Neural crest cell (in vitro differentiated cells): ENCODE results near the gene SAMD10. TPM values are rescaled to one million over a fixed set of nuclear protein-coding genes. Genes with fewer than 3 reads are reported as not detected.

Experiments used
- DNase-seq: peaks from one replicate; pipeline ENCODE4 v3.0.0; 2021; ENCODE audit warnings: low read depth, mixed read lengths, low spot score
- H3K27ac Mint-ChIP-seq: one replicate; pipeline ENCODE4 v1.8.0; 2021; ENCODE audit warnings: mild to moderate bottlenecking, mixed read lengths; ENCODE audit not compliant: unreplicated experiment
- H3K27me3 Mint-ChIP-seq: 2 replicates; pipeline ENCODE4 v1.8.0; 2021; ENCODE audit warnings: low read depth, mild to moderate bottlenecking, mixed read lengths
- H3K36me3 Mint-ChIP-seq: 2 replicates; pipeline ENCODE4 v1.8.0; 2021; ENCODE audit warnings: low read depth, mild to moderate bottlenecking, mixed read lengths
- H3K4me1 Mint-ChIP-seq: 2 replicates; pipeline ENCODE4 v1.8.0; 2021; ENCODE audit warnings: mixed read lengths
- H3K4me3 Mint-ChIP-seq: one replicate; pipeline ENCODE4 v1.8.0; 2021; ENCODE audit warnings: mild to moderate bottlenecking, mixed read lengths
- H3K9me3 Mint-ChIP-seq: 2 replicates; pipeline ENCODE4 v1.8.0; 2021; ENCODE audit warnings: mixed read lengths
- total RNA-seq: library from RNA; stranded (reverse); gene quantifications from 2 replicates; pipeline ENCODE4 v1.2.1, GENCODE V29; 2021
- TF ChIP-seq, protein P1 (sequence below): fragments of 200-600 bp; sonication (generic); conservative IDR thresholded peaks from 2 replicates; pipeline ENCODE4 v1.5.0; 2021; ENCODE audit warnings: antibody characterized with exemption, mild to moderate bottlenecking

SAMD10 gene
- total RNA-seq, 1 donor from 2014 or later: 8.0 TPM

- no peak overlapping the region for H3K27ac Mint-ChIP-seq
- H3K36me3 Mint-ChIP-seq: no peaks in the 10 kb centered on the region
- H3K9me3 Mint-ChIP-seq: no peaks in the 10 kb centered on the region
- no peak overlapping the region for H3K4me3 Mint-ChIP-seq
- TF ChIP-seq, protein P1, sequence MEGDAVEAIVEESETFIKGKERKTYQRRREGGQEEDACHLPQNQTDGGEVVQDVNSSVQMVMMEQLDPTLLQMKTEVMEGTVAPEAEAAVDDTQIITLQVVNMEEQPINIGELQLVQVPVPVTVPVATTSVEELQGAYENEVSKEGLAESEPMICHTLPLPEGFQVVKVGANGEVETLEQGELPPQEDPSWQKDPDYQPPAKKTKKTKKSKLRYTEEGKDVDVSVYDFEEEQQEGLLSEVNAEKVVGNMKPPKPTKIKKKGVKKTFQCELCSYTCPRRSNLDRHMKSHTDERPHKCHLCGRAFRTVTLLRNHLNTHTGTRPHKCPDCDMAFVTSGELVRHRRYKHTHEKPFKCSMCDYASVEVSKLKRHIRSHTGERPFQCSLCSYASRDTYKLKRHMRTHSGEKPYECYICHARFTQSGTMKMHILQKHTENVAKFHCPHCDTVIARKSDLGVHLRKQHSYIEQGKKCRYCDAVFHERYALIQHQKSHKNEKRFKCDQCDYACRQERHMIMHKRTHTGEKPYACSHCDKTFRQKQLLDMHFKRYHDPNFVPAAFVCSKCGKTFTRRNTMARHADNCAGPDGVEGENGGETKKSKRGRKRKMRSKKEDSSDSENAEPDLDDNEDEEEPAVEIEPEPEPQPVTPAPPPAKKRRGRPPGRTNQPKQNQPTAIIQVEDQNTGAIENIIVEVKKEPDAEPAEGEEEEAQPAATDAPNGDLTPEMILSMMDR: no peak
- H3K27me3 Mint-ChIP-seq: peaks cover 5% of the 10 kb centered on the region
- H3K4me1 Mint-ChIP-seq: peaks cover 41% of the 10 kb centered on the region
- DNase-seq: no peak
Observed at GRCh38 chr20:63952210-63952535, 27.3 kb downstream of the SAMD10 start.

GRCh38 chr20:63951398-63952209, 27.8 kb downstream of the SAMD10 start:
- Mint-ChIP-seq H3K9me3 (no peaks in the 10 kb centered on the region), H3K4me1 (peaks cover 45% of the 10 kb centered on the region), H3K27ac (no peak overlapping the region), H3K4me3 (no peak overlapping the region), H3K36me3 (no peaks in the 10 kb centered on the region), H3K27me3 (peaks cover 8% of the 10 kb centered on the region)
- DNase-seq: no peak
- TF ChIP-seq, protein P1: no peak

DNA sequence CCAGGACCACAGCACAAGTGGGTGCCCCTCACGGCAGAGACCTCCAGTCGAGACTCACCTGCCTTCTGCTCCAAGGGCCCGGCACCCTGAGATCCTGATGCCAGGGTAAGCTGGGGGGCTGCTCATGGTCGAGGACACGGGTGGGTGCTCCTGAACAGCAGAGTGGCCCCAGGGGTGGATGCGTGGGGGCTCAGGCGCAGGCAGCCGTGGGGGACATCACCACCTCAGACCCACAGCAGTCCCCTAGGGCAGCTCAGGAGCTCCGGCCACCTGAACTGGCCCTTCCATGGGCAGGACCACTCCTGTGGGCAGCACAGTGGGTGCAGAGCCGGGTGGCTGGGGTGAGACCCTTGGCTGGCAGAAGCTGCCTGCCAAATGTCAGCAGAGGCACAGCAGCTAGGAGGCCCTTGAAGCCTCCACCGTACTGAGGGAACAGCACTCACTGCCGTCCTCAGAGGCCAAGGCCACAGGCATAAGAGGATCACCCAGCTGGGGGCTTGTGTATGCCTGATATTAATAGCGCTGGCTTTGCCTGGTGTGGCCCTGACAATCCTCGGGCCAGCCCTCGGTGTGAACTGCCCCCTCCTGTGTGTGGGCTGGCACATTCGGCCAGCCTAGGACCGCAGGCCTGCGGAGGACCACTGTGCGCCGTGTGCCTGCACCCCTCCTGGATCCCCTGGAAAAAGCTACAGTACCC, 28.6 kb downstream of the SAMD10 start:
- peaks cover 8% of the 10 kb centered on the region for H3K27me3 Mint-ChIP-seq
- H3K4me3 Mint-ChIP-seq: no peak overlapping the region
- TF ChIP-seq, protein P1: no peak
- DNase-seq: no peak
- peaks cover 45% of the 10 kb centered on the region for H3K4me1 Mint-ChIP-seq
- peaks cover under 1% of the 10 kb centered on the region for H3K36me3 Mint-ChIP-seq
- no peaks in the 10 kb centered on the region for H3K9me3 Mint-ChIP-seq
- no peak overlapping the region for H3K27ac Mint-ChIP-seq

- H3K36me3 Mint-ChIP-seq: peaks cover 2% of the 10 kb centered on the region
- H3K27ac Mint-ChIP-seq: peak overlapping the region; percentile 59
- peak overlapping the region; percentile 75 for H3K4me3 Mint-ChIP-seq
- H3K27me3 Mint-ChIP-seq: peaks cover 8% of the 10 kb centered on the region
- H3K4me1 Mint-ChIP-seq: peaks cover 27% of the 10 kb centered on the region
- H3K9me3 Mint-ChIP-seq: no peaks in the 10 kb centered on the region
- TF ChIP-seq, protein P1: no peak
- no peak for DNase-seq
Observed at GRCh38 chr20:63947638-63948456, 31.6 kb downstream of the SAMD10 start.

GRCh38 chr20:63946986-63947637, 32.3 kb downstream of the SAMD10 start:
- H3K4me3 Mint-ChIP-seq: peak overlapping the region; percentile 76
- H3K27ac Mint-ChIP-seq: no peak overlapping the region
- H3K27me3 Mint-ChIP-seq: peaks cover 8% of the 10 kb centered on the region
- H3K9me3 Mint-ChIP-seq: no peaks in the 10 kb centered on the region
- TF ChIP-seq, protein P1: no peak
- DNase-seq: no peak
- peaks cover 2% of the 10 kb centered on the region for H3K36me3 Mint-ChIP-seq
- H3K4me1 Mint-ChIP-seq: peaks cover 31% of the 10 kb centered on the region
